HuH-7 (cell line): Measurements from ENCODE around the gene CYP27A1.
"Not testable (repeated sequence)": the region's sequence is repeated elsewhere in the genome, so short reads cannot be mapped to it uniquely, and the experiment has no call there.

Source experiments
- DNase-seq: peaks from one replicate; pipeline ENCODE4 v3.0.0; 2011; ENCODE audit warnings: low spot score

The CYP27A1 gene

GRCh38 chr2:218831378-218831990, 49.5 kb downstream of the CYP27A1 start, which contains the start of gene PRKAG3:
Gene PRKAG3 (minus strand): TSS chr2:218831803.
- DNase-seq, result no peak

DNA sequence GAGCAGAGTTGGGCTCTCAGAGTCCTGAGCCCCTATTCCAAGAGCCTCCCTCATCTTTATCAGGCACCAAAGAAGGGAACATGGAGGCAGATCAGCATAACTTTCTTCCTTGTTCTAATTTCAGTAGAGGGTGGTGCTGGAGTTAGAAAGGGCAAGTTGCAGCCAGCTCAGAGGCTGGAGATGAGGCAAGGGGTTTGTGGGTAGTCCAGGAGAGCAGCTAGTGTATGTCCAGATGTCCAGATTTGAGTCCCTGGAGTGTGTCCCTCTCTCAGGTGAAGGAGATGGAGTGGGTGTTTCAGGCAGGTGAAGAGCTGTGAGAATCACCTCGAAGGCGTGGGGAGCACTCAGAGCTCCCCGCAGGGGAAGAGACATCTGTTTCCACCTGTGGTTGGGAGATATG, 50.1 kb downstream of the CYP27A1 start:
- no peak for DNase-seq

- no peak for DNase-seq
Observed at GRCh38 chr2:218832520-218832919, 50.6 kb downstream of the CYP27A1 start.

GRCh38 chr2:218833023-218833609, 51.2 kb downstream of the CYP27A1 start:
- DNase-seq, result no peak

GRCh38 chr2:218834685-218835084, 52.7 kb downstream of the CYP27A1 start:
- no peak for DNase-seq

DNA sequence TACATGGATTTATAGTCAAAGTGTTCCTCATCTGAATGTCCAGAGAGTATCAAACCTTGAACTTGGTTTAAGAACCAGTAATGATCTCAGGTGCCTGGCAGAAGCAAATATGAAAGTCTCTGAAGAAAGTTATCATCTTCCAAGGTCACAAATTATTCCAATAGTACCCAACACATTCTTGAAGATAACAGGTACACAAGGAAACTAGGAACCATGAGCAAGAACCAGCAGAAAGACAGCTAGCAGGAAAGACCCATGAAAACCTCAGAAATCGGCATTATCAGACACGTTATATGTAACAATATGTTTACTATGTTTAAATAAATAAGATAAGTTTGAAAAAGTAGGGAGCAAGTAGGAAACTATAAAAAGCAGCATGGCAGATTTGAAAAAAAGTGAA, 55.5 kb downstream of the CYP27A1 start:
- DNase-seq, result no peak

DNA sequence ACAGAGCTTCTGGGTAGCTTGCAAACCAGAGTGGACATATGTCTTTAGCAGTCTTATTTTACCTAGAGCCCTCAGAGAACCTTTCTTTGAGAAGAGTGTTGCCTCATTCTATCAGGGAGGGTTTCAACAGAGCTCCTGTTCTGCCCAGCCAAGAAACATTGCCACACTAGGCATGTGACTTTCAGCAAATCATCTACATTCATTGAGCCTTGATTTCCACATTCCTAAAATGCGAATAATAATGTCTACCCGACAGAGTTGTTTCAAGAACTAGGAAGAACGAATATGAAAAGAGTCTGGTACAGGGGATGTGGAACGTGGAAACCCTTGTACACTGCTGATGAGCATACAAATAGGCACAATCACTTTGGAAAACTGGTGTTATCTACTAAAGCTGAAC, 57.5 kb downstream of the CYP27A1 start:
- DNase-seq, result no peak

DNA sequence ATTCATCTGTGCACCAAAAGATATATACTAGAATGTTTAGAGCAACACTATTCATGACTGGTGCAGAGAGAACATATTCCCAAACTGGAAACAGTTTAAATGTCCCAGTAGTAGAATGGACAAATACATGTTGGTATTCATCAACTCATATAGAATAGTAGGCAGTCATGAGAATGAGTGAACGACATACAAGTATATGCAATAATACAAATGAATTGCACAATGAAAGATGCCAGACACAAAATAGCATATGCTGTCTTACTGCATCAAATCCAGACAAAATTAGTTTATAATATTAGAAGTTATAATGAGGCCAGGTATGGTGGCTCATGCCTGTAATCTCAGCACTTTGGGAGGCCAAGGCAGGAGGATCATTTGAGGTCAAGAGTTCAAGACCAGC, 57.9 kb downstream of the CYP27A1 start:
- no peak for DNase-seq

- DNase-seq, result not testable (repeated sequence)
Observed at GRCh38 chr2:218844334-218844733, 62.4 kb downstream of the CYP27A1 start.

DNA sequence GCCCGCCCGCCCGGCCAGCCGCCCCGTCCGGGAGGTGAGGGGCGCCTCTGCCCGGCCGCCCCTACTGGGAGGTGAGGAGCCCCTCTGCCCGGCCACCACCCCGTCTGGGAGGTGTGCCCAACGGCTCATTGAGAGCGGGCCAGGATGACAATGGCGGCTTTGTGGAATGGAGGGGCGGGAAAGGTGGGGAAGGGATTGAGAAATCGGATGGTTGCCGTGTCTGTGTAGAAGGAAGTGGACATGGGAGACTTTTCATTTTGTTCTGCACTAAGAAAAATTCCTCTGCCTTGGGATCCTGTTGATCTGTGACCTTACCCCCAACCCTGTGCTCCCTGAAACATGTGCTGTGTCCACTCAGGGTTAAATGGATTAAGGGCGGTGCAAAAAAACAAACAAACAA, 65.0 kb downstream of the CYP27A1 start:
- DNase-seq, result not testable (repeated sequence)

- no peak for DNase-seq
Observed at GRCh38 chr2:218849721-218850120, 67.8 kb downstream of the CYP27A1 start.

GRCh38 chr2:218850796-218851195, 68.8 kb downstream of the CYP27A1 start:
- no peak for DNase-seq

DNA sequence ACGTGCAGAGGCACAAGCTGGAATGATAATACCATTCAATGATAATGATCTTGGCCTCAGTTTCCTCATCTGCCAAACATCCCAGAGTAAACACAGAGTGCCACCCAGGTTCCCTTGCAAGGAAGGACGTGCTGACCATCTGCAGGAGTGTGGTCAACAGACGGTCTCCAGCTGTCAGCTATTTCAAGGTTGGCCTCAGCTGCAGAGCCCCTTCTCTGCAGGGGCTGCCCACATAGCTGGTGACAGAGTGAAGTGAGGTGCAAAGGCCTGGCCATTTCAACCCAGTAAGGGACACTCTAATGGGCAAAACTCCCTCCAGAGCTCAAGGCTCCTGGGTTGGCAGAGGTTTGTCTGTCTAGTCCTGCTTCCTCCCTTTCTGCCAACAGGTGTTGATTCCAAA, 69.3 kb downstream of the CYP27A1 start:
- DNase-seq, result no peak

GRCh38 chr2:218852911-218853667, 71.1 kb downstream of the CYP27A1 start:
- DNase-seq, result peak; percentile 79

GRCh38 chr2:218853766-218854165, 71.8 kb downstream of the CYP27A1 start:
- DNase-seq, result no peak

DNA sequence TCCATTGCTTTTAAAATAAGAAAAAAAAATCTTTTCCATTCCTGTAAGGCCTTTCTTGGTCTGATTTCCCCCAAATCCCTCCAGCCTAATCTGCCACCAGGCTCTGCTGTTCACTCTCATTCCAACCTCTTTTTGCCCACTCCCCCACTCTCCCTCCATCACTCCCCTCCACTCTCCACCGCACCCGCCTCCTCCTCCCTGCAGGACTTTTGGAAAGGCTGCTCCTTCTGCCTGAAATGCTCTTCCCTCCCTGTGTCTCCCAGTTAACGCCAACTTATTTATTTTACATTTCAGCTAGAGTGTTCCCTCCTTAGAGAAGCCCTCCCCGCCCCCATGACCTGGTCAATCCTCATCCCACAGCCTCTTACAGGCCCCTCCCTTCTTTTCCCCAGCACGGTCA, 72.9 kb downstream of the CYP27A1 start:
- DNase-seq, result no peak

- DNase-seq, result no peak
Observed at GRCh38 chr2:218855305-218856166, 73.6 kb downstream of the CYP27A1 start.

DNA sequence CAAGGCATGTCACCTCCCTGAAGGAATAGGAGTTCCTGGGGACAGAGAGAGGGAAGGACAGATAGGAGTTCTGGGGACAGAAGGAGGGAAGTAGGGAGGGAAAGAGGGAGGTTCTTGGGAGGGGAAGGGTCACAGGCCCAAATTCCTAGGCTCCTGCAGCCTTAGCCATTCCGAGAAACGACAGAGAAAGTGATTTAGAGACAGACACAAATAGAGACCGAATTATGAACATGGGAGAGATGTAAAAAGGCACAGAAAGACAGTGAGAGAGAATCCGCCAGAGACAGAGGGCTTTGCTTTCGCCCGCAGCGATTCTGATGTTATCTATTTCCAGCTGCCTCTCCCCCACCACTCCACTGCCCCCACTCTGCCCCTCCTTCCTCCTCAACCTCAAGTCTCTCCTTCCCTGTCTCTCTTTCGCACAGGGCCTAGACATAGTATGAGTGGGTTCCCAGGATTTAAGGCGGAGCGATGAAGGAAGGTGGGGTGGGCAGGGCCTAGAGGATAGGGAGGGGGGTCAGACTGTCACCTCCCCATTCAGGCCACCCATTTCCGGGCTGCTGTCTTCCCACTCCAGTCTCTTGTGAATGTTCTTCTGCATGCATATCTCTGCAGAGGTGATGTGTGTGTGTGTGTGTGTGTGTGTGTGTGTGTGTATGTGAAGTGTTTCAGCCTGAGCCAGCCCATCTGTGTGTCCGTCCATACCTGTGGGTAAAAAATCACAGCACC, 74.4 kb downstream of the CYP27A1 start:
- no peak for DNase-seq

GRCh38 chr2:218856896-218857243, 74.9 kb downstream of the CYP27A1 start:
- no peak for DNase-seq

- no peak for DNase-seq
Observed at GRCh38 chr2:218857371-218858137, 75.6 kb downstream of the CYP27A1 start.

GRCh38 chr2:218858138-218858445, 76.1 kb downstream of the CYP27A1 start:
- no peak for DNase-seq
